GM23248 (cell line): Measurements from ENCODE around the gene LAMA3.

Experiments used
- EZH2 ChIP-seq: fragments of 200-600 bp; sonication (generic); IDR thresholded peaks from 2 replicates; pipeline ENCODE4 v1.6.1; 2018; ENCODE audit warnings: antibody characterized with exemption, mild to moderate bottlenecking; ENCODE audit not compliant: insufficient read depth, poor library complexity, severe bottlenecking
- EZH2phosphoT487 ChIP-seq: fragments of 200-600 bp; sonication (generic); IDR thresholded peaks from 2 replicates; pipeline ENCODE4 v1.6.1; 2018; ENCODE audit warnings: antibody characterized with exemption, moderate library complexity, mild to moderate bottlenecking, low read depth; ENCODE audit not compliant: insufficient read depth

DNA sequence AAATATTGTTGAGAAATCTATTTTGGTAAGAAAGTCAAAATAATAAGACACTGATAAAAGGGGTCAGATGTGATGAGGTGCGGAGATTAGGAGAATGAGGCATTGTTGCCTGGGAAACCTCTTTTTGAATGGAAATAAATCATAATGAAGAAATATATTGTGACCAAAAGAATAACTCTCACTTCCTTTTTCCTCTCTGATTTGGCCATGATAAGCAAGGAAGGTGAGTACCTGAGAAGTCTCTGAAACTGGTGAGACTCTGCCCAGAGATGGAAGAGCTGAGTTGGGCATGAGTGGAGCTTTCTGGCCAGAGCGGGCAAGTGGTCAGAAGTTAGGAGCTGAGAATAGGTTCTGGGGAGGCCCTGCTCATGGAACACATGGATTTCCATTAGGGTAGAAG lies 11.8 kb downstream of the LAMA3 start:
- TF ChIP-seq EZH2 (no peak), EZH2phosphoT487 (no peak)
